HepG2 (cell line): ENCODE data around the gene TDRD3. TPM values are rescaled to one million over a fixed set of nuclear protein-coding genes. Genes with fewer than 3 reads are reported as not detected.

Experiments used
- ATAC-seq: fragments of 200-7000 bp; cut with Tn5 transposase; 3 replicates; pipeline ENCODE4 v1.9.1; 2020; ENCODE audit warnings: mild to moderate bottlenecking, moderate library complexity
- BruUV-seq: library from RNA; stranded (reverse); fragments of 400-500 nt; replicated peaks from 2 replicates; lab custom pipeline; 2021; lab: Mats Ljungman, UMichigan
- CTCF ChIA-PET: fragments of 300-600 bp; formaldehyde crosslinking; extraction: SDS; loops from one replicate; lab custom pipeline; 2021; ENCODE audit warnings: low total read pairs, inconsistent platforms, low intra/inter-chr PET ratio; lab: Yijun Ruan, JAX
- POLR2A ChIA-PET: fragments of 350-600 bp; sonication (Branson Sonifier 250); formaldehyde crosslinking; loops from one replicate; lab custom pipeline; 2020; ENCODE audit warnings: antibody characterized with exemption, inconsistent platforms; lab: Yijun Ruan, JAX
- DNase-seq: peaks from one replicate; pipeline ENCODE4 v3.0.0-alpha.2; 2015; ENCODE audit warnings: low spot score
- FAIRE-seq: peaks from 3 replicates; lab custom pipeline; 2011; peaks lifted over from hg19 to GRCh38; lab: Jason Lieb, UNC
- H2AFZ ChIP-seq: one replicate; pipeline ENCODE4 v1.6.1; 2011; ENCODE audit warnings: low read length, inconsistent platforms
- H3K27ac ChIP-seq: fragments of 300-600 bp; 3 replicates; pipeline ENCODE4 v1.8.0; 2011; ENCODE audit warnings: mixed run types, mild to moderate bottlenecking, mixed read lengths, low read length, inconsistent platforms; ENCODE audit not compliant: insufficient read depth; ENCODE audit errors: extremely low read length
- H3K27me3 ChIP-seq, 2 experiments: fragments of 200-600 bp in 1 of 2; 2 replicates in 1 of 2; 3 replicates in 1 of 2; pipeline versions ENCODE4 v1.6.0 to v1.8.0; 2011; ENCODE audit warnings: low read length in 2 of 2, mild to moderate bottlenecking in 2 of 2, moderate library complexity in 2 of 2, inconsistent platforms in 1 of 2; ENCODE audit not compliant: insufficient read depth in 2 of 2, control insufficient read depth in 1 of 2
- H3K36me3 ChIP-seq, 2 experiments: fragments of 200-600 bp in 1 of 2; replicated peaks in 1 of 2; 2 replicates in 1 of 2; 3 replicates in 1 of 2; pipeline versions ENCODE4 v1.5.1 to v1.8.0; 2011; ENCODE audit warnings: low read length in 2 of 2, inconsistent platforms in 1 of 2; ENCODE audit not compliant: insufficient read depth in 2 of 2, control insufficient read depth in 1 of 2
- H3K4me1 ChIP-seq: 2 replicates; pipeline ENCODE4 v1.5.1; 2012; ENCODE audit warnings: low read length, inconsistent platforms; ENCODE audit not compliant: insufficient read depth
- H3K4me2 ChIP-seq: 2 replicates; pipeline ENCODE4 v1.6.0; 2011; ENCODE audit warnings: low read depth, low read length, inconsistent platforms
- H3K4me3 ChIP-seq, 3 experiments: fragments of 200-600 bp in 1 of 3; sonication (generic), shearing (Covaris generic) in 1 of 3; replicated peaks in 1 of 3; 2 replicates each; pipeline ENCODE4 v1.5.1; 2011 to 2016; ENCODE audit warnings: low read length in 3 of 3, inconsistent platforms in 2 of 3, low read depth in 2 of 3, mild to moderate bottlenecking in 2 of 3, control low read depth in 1 of 3, mixed read lengths in 1 of 3; ENCODE audit not compliant: insufficient read depth in 1 of 3
- H3K79me2 ChIP-seq: one replicate; pipeline ENCODE4 v1.6.1; 2011; ENCODE audit warnings: low read length, inconsistent platforms; ENCODE audit not compliant: insufficient read depth
- H3K9ac ChIP-seq: 2 replicates; pipeline ENCODE4 v1.6.0; 2011; ENCODE audit warnings: mild to moderate bottlenecking, low read depth, low read length, inconsistent platforms; ENCODE audit not compliant: insufficient read depth
- H3K9me3 ChIP-seq: 2 replicates; pipeline ENCODE4 v1.5.1; 2012; ENCODE audit warnings: mild to moderate bottlenecking, low read length
- H4K20me1 ChIP-seq: 2 replicates; pipeline ENCODE4 v1.6.0; 2011; ENCODE audit warnings: inconsistent platforms, mild to moderate bottlenecking, low read length, moderate library complexity; ENCODE audit not compliant: insufficient read depth
- GABPB1 ChIP-seq: IDR thresholded peaks from 2 replicates; pipeline ENCODE4 v1.6.1; 2016; ENCODE audit warnings: mild to moderate bottlenecking, missing genetic modification reagents, moderate library complexity, missing compliant biosample characterization
- GATAD1 ChIP-seq: IDR thresholded peaks from 2 replicates; pipeline ENCODE4 v1.6.1; 2016; ENCODE audit warnings: missing genetic modification reagents, missing compliant biosample characterization
- HDAC1 ChIP-seq: sonication (generic); formaldehyde crosslinking; IDR thresholded peaks from 2 replicates; pipeline ENCODE4 v1.5.1; 2020; ENCODE audit warnings: mild to moderate bottlenecking, missing genetic modification reagents
- HNRNPUL1 ChIP-seq: fragments of 200-400 bp; formaldehyde crosslinking; IDR thresholded peaks from 2 replicates; pipeline ENCODE4 v1.6.1; 2017; ENCODE audit warnings: low read depth, mild to moderate bottlenecking, low read length, moderate library complexity
- JUNB ChIP-seq: sonication (generic); formaldehyde crosslinking; IDR thresholded peaks from 2 replicates; pipeline ENCODE4 v1.8.0; 2022; ENCODE audit warnings: missing genetic modification reagents, mild to moderate bottlenecking, borderline replicate concordance
- MEIS1 ChIP-seq: sonication (generic); formaldehyde crosslinking; IDR thresholded peaks from 2 replicates; pipeline ENCODE4 v1.9.0; 2021; ENCODE audit warnings: mild to moderate bottlenecking, missing genetic modification reagents, moderate library complexity, borderline replicate concordance
- NR3C1 ChIP-seq: sonication (generic); formaldehyde crosslinking; IDR thresholded peaks from 2 replicates; pipeline ENCODE4 v1.4.0; 2020; ENCODE audit warnings: missing genetic modification reagents
- TFAP4 ChIP-seq: sonication (generic); IDR thresholded peaks from 2 replicates; pipeline ENCODE4 v1.6.1; 2016; ENCODE audit warnings: low read depth, borderline replicate concordance
- TGIF2 ChIP-seq: IDR thresholded peaks from 2 replicates; pipeline ENCODE4 v1.6.1; 2016; ENCODE audit warnings: control low read depth, missing compliant biosample characterization
- ZBTB21 ChIP-seq: sonication (generic); formaldehyde crosslinking; IDR thresholded peaks from 2 replicates; pipeline ENCODE4 v1.4.0; 2020; ENCODE audit warnings: missing genetic modification reagents
- ZFAT ChIP-seq: sonication (generic); formaldehyde crosslinking; conservative IDR thresholded peaks from 2 replicates; pipeline ENCODE4 v1.8.1; 2023; ENCODE audit warnings: missing genetic modification reagents, inconsistent platforms
- ZMAT5 ChIP-seq: sonication (generic); formaldehyde crosslinking; IDR thresholded peaks from 2 replicates; pipeline ENCODE4 v1.5.0; 2020; ENCODE audit warnings: mild to moderate bottlenecking, low read depth, missing genetic modification reagents, borderline replicate concordance
- WGBS: methylation state at CpG from one replicate; pipeline ENCODE4 v1.1.6; 2017; ENCODE audit warnings: low lambda C conversion rate; 5-methylcytosine and 5-hydroxymethylcytosine counted together
- in situ Hi-C: cut with HindIII; loops from 2 replicates; pipeline ENCODE4 v1.10.0; 2017; ENCODE audit warnings: low pct_unique_long_range_greater_than_20kb; ENCODE audit not compliant: extremely low pct_ligation_motif_present
- intact Hi-C: fragments of 100-400 bp; cut with micrococcal nuclease; formaldehyde crosslinking; loops from one replicate; pipeline ENCODE4 v1.10.0; 2022; ENCODE audit not compliant: unreplicated experiment
- polyA plus RNA-seq, 8 experiments: library from polyadenylated mRNA; depleted of rRNA in 3 of 8; stranded (reverse) in 7 of 8; unstranded in 1 of 8; fragments of >200 nt; fragmentation: Illumina TruSeq in 4 of 8; extraction: Trizol in 4 of 8; gene quantifications; 2 replicates each; pipeline versions ENCODE4 v1.2.1 to v1.2.3, GENCODE V29; 2011 to 2016; ENCODE audit warnings: low read depth in 4 of 8, missing spikeins in 1 of 8, mixed read lengths in 1 of 8; ENCODE audit not compliant: insufficient read depth in 1 of 8
- total RNA-seq, 5 experiments: library from RNA; depleted of rRNA; stranded (reverse); fragments of >200 nt; fragmentation: Illumina TruSeq; extraction: Trizol; gene quantifications; 2 replicates each; pipeline ENCODE4 v1.2.3, GENCODE V29; 2016; ENCODE audit warnings: low read depth in 1 of 5

Gene TDRD3
- total and polyA plus RNA-seq, 2 of the 13 experiments (the other 11 are each of a cell fraction or from before 2014, with no cell fraction given): 4.7 to 11.8 TPM

- Histone ChIP-seq H3K27me3 (no peaks in the 10 kb centered on the region), H3K4me2 (no peak overlapping the region), H3K9me3 (peaks cover 5% of the 10 kb centered on the region), H4K20me1 (no peaks in the 10 kb centered on the region; the same call in 1 of the 2 replicates), H3K36me3 (no peaks in the 10 kb centered on the region), H3K9ac (no peak overlapping the region), H3K4me1 (peaks cover 11% of the 10 kb centered on the region), H3K79me2 (peaks cover 5% of the 10 kb centered on the region), H2AFZ (no peak overlapping the region), H3K4me3 (no peak overlapping the region), H3K27ac (no peak overlapping the region)
- in situ Hi-C loops: no loop called here
- intact Hi-C loops: no loop called here
- CTCF ChIA-PET: no interaction called here
- no peak for DNase-seq
- ATAC-seq: no peak
- FAIRE-seq: no peak
- BruUV-seq: no TSS peak
- no peak for TF ChIP-seq ZMAT5 (CRISPR knock-in tag)
- no peak for TF ChIP-seq ZFAT
- TF ChIP-seq GABPB1 (CRISPR knock-in tag): no peak
- no peak for TF ChIP-seq JUNB (CRISPR knock-in tag)
- no peak for TF ChIP-seq HNRNPUL1
- TF ChIP-seq HDAC1: no peak
- no peak for TF ChIP-seq MEIS1
- TF ChIP-seq TGIF2: no peak
- TF ChIP-seq ZBTB21: no peak
- no peak for TF ChIP-seq TFAP4
- TF ChIP-seq NR3C1 (CRISPR knock-in tag): no peak
- TF ChIP-seq GATAD1: no peak
- POLR2A ChIA-PET: no interaction called here
- WGBS: 51% methylated on average over 1 of the region's 1 CpG
These were observed 14.4 kb downstream of the TDRD3 start for GRCh38 chr13:60411464-60411863.
